Skin of body (tissue), 2 donors: ENCODE data around the gene TAF10. TPM values are rescaled to one million over a fixed set of nuclear protein-coding genes. Genes with fewer than 3 reads are reported as not detected.
A peak's percentile ranks its signal among the peaks of the same experiment; 100 is the strongest.

Source experiments
- DNase-seq: peaks from one replicate; lab custom pipeline; 2025; lab: John Stamatoyannopoulos, UW
- total RNA-seq: library from RNA; depleted of rRNA; stranded (reverse); fragments of >200 nt; gene quantifications from one replicate; pipeline ENCODE4 v1.2.3, GENCODE V29; 2014

The TAF10 gene
- total RNA-seq, 1 donor from 2014 or later = 15.3 TPM

DNA sequence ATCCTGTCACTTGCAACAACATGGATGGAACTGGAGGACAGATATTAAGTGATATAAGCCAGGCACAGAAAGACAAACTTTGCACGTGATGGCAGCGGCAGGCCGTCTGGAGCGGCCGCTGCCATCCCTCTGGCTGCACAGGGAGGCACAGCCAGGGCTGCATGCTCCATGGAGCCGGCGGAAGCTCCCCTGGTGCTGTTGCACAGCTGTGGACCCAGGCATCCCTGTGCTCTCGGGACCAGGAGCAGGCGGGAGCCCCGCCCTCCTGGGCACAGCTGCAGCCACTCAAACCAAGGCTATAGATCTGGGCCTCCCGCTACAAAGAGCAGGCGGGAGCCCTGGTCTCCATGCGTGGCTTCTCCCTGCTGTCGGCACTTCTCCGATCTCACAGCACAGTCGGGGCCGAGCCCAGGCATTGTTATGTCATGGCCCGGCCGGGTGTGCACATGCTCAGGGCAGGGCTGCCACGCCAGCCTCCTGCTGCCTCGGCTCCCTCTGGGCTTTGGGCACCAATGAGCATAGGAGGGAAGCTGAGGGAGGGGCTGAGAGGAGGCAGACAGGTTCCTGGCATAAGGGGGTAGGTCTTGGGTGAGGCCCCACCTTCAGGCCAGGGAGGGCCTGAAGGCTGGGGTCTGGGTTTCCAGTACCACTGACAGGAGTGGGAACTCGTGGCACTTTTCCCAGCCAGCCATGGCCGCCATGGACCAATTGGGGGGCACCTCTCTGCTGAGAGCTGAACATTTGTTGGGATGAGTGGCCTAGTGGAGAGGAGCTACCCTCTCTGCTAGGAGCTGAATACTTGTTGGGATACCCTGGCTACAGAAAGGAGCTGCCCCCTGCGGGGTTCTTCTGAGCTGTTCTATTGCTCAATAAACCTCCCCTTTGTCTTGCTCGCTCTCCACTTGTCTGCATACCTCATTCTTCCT is 25.3 kb downstream of the TAF10 start:
- no peak for DNase-seq

DNA sequence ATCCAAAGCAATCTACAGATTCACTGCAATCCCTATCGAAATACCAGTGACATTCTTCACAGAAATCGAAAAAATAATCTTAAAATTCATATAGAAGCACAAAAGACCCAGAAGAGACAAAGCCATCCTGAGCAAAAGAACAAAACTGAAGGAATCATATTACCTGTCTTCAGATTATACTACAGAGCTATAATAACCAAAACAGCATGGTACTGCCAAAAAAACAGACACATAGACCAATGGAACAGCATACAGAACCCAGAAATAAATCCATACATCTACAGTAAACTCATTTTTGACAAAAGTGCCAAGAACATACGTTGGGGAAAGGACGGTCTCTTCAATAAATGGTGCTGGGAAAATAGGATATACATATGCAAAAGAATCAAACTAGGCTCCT is 27.5 kb downstream of the TAF10 start:
- DNase-seq = no peak

- no peak for DNase-seq
Observed at GRCh38 chr11:6583584-6583983, 28.4 kb downstream of the TAF10 start.

DNA sequence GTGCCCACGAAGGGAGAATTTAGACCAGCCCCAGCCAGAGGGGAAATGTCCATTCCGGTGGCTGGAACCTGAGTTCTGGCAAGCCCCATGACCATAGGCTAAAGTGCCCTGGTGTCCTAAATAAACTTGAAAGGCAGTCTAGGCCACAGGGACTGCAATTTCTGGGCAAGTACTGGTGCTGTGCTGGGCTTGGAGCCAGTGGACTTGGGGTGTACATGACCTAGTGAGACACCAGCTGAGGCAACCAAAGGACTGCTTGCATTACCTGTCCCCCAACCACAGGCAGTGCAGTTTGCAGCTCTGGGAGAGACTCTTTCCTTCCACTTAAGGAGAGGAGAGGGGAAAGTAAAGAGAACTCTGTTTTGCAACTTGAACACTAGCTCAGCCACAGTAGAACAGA is 32.3 kb downstream of the TAF10 start:
- no peak for DNase-seq

DNA sequence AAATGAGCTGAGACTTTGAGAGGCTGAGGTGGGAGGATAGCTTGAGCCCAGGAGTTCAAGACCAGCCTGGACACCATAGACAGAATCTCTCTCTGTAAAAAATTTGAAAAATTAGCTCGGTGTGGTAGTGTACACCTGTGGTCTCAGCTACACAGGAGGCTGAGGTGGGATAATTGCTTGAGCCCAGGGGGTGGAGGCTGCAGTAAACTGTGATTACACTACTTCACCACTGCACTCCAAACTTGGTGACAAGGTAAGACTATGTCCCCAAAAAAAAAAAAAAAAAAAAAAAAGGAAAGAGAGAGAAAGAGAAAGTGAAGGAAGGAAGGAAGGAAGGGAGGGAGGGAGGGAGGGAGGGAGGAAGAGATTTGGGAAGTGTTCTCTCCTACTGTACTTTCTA is 33.9 kb downstream of the TAF10 start:
- DNase-seq = no peak

GRCh38 chr11:6576471-6577373 is 35.3 kb downstream of the TAF10 start:
- DNase-seq = peak; percentile 93

DNA sequence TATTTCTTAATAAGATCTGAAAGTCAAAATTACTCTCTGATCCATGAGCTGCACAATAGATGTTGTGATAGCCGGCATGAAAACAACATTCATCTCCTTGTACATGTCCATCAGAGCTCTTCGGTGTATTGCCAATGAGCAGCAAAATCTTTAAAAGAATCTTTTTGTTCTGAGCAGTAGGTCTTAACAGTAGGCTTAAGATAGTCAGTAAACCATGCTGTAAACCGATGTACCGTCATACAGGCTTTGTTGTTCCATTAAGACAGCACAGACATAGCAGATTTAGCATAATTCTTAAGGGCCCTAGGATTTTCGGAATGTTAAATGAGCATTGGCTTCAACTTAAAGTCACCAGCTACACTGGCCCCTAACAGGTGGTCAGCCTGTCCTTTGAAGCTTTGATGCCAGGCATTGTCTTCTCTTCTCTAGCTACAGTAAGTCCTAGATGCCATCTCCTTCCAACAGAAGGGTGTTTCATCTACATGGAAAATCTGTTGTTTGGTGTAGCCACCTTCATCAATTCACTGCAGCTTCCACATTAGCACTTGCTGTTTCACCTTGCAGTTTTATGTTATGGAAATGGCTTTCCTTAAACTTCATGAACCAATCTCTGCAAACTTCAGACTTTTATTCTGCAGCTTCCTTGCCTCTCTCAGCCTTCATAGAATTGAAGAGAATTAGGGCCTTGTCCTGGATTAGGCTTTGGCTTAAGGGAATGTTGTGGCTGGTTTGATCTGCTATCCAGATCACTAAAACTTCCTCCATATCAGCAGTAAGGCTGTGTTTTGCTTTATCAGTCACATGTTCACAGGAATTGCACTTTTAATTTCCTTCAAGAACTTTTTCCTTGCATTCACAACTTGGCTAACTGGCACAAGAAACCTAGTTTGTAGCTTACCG is 37.0 kb downstream of the TAF10 start:
- DNase-seq = no peak

DNA sequence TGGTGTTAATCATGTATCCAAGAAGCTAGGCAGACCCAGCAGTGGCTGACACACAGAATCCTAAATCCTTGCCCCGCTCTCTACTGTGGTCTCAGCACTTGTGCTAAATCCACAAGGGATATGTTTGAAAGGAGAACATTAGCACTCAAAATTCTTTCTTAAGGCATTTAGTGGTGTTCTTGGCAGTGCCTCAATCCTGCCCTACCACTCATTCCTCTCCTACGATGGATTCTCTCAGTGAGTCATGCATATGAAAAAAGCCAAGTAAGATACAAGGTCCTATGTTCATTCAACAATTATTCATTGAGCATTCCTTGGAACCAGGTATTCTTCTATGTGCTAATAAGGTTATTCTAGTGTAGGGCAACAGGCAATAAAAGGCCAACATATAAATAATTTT is 39.8 kb downstream of the TAF10 start:
- DNase-seq = no peak

DNA sequence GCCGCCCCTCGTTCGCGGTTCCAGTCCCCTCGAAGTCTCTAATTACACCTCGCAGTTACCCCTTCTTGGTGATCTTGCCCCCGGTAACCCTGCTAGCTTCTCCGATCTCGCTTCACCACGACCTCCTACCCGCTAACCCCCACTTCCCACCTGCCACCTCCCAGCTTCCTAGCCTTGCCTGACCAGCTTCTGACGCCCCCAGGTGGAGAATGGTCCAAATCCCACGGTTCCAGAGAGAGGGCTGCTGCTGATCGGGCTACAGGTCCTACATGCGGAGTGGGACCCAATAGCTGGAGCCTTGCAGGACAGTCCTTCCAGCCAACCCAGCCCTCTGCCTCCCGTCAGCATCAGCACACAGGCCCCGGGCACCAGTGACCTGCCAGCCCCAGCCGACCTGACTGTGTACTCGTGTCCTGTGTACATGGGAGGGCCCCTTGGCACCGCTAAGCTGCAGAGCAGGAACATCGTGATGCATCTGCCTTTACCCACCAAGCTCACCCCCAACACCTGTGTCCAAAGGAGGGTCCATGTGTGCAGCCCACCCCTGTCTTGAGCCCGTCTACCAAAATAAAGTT is 40.5 kb downstream of the TAF10 start:
- DNase-seq = no peak

DNA sequence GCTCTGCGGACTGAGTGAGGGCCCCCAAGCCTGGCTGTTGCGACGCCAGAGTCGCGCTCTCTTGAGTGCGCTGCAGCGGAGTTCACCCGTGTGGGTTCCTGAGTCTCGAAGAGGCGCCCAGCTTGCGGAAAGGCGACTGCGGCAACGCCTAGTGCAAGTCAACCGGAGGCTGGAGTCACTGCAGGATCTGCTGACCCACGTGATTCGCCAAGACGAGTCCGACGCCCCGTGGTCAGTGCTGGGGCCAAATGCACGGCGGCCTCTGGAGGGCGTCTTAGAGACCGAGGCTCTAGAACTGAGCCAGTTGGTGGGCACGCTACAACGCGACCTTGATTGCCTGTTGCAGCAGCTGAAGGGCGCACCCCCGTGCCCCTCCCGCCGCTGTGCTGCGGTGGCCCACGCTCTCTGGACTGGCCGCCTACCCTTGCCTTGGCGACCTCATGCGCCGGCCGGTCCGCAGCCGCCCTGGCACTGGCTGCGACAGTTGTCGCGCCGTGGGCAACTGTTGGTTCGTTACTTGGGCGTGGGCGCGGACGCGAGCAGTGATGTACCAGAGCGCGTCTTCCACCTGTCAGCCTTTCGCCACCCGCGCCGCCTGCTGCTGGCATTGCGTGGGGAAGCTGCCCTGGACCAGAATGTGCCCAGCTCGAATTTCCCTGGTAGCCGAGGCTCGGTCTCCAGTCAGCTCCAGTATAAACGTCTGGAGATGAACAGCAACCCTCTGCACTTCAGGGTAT is 41.2 kb downstream of the TAF10 start:
- DNase-seq = no peak

- no peak for DNase-seq
Observed at GRCh38 chr11:6569706-6570105, 42.3 kb downstream of the TAF10 start.

- DNase-seq = peak; percentile 29
Observed at GRCh38 chr11:6568191-6568918, 43.7 kb downstream of the TAF10 start.

DNA sequence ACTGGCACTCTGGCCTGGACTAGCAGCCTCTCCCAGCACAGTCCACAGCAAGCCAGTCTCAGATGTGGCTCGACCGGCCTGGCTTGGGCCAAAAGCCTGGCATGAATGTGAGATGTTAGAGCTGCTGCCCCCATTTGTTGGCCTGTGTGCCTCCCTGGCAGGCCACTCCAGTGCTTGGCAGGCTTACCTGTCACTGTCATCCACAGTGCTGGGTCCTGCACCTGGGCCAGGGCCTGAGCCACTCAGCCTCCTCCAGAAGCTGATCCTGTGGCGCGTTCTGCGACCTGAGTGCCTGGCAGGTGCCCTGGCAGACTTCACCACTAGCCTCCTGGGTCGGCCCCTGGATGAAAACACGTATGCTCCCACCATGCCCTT is 44.7 kb downstream of the TAF10 start:
- no peak for DNase-seq

DNA sequence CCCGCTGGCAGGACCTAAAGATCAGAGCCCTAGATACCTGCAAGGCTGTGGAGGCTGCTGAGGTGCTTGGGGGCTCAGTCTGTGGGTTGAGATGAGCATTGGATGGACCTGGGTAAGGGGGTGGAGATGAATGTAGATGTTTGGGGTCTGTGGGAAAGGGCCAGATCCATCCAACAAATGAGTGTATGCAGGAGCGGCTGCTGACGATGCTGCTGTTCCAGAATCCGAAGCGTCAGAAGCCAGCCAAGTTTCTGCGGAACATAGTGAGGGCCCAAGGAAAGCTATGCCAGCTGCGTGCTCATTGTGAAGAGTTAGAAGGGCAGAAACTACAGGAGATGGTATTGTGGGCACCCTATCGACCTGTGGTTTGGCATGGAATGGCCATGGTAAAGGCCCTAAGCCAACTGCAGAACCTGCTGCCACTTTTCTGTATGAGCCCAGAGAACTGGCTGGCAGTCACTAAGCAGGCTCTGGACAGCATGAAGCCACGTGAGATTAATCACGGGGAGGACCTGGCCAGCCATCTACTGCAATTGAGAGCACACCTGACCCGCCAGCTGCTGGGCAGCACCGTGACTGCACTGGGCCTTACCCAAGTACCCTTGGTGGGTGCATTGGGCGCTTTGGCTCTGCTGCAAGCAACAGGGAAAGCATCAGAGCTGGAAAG is 45.2 kb downstream of the TAF10 start:
- no peak for DNase-seq

- no peak for DNase-seq
Observed at GRCh38 chr11:6565988-6566703, 45.9 kb downstream of the TAF10 start.

DNA sequence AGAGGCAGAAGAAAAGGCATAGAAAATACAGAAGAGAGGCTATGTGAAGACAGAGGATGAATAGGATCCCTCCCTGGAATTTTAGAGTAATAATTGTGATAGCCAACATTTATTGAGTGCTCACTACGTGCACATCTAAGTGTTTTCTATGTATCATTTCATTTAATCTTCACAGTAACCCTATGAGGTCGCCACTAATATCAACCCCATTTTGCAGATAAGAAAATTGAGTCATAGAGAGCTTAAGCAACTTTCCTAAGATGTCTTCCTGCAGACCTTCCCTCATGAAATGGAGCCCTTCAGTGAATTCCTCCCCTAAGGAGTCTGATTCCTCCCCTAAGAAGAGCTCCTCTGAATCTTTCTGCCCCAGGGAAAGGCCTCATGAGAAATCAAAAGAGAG is 46.7 kb downstream of the TAF10 start:
- no peak for DNase-seq

DNA sequence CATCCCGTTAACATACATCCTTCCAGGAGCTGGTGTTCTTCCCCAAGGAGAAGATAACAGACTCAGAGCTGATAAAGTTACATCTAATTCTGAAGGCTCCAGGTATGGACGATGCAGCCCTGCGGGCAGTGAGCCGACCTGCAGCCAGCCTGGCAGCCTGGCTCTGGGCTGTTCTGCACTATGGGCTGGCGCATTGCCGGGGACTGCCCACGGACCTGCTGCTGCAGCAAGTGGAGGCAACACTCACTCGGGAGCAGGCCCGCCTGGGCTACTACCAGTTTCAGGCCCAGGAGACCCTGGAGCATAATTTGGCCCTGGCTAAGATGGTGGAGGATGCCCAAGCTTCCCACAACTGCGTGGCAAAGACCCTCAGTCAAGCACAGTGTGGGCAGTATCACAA is 48.3 kb downstream of the TAF10 start:
- DNase-seq = no peak

DNA sequence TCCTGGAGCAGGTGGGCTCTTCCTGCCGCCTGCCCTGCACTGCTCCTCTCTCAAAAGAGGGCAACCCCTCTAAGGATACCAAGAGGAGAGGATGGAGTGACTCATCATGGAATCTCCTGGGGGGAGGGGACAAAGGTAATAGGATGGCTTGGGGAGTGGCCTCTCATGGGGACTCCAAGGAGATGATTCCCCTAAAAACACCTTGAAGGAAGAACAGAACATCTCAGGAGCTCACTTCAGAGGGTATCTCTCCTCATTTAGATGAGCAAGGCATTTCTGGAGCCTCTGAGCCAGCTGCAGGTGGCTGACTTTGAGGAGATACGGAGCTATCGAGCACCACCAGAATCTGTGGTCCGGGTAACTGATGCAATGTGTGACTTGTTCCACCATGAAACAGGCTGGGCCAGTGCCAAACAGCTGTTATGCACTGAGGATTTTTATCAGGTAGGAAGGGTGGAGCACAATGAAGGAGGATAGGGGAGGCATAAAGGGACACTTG is 48.8 kb downstream of the TAF10 start:
- no peak for DNase-seq
